ENCODE results near the gene TNNC1. TPM values are rescaled to one million over a fixed set of nuclear protein-coding genes. Genes with fewer than 3 reads are reported as not detected.

TNNC1 gene
- total RNA-seq, 1 experiment from 2014 or later: 5.6 TPM

DNA sequence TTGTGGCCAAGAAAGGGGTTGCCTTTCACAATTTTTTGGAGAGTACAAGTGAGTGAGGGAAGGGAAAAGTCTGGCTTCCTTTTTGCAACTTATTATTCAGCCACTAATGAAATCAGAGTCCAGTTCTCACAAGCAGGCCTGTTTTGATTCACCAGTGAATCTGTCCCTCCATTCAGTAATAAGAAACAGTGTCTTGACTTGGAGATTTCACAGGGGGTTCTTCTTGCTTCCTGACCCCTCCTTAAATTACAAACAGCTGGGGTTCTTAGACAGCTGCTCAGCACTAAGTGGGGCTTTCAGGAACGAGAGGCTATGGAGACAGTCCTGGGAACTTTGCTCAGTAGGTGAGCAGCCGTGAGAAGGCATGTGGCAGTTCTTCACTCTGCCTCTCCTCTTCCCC, 33.5 kb downstream of the TNNC1 start:
- WGBS (ENCODE audit: extremely low coverage, insufficient read length, low lambda C conversion rate): no CpG with 5 or more reads among the region's 2 CpGs
- Histone ChIP-seq H3K9me3 (ENCODE audit: control insufficient read depth, low read depth, low read length) (no peaks in the 10 kb centered on the region), H3K4me2 (ENCODE audit: insufficient read depth, insufficient read length, low read length) (no peak overlapping the region), H3K56ac (ENCODE audit: insufficient read length, low read depth, low read length) (no peak overlapping the region), H3K27ac (ENCODE audit: insufficient read length, low read depth, low read length) (no peak overlapping the region), H3K14ac (ENCODE audit: insufficient read depth, low read length) (no peak overlapping the region), H4K20me1 (ENCODE audit: control insufficient read depth, insufficient read depth, insufficient read length) (no peaks in the 10 kb centered on the region), H3K79me2 (ENCODE audit: insufficient read depth, low read length) (no peaks in the 10 kb centered on the region), H3K18ac (ENCODE audit: insufficient read length, low read depth, low read length) (no peak overlapping the region), H4K8ac (replicated peaks; ENCODE audit: insufficient read length, low read depth, low read length) (no peak overlapping the region), H2AK5ac (ENCODE audit: insufficient read length, low read length) (no peak overlapping the region), H3K79me1 (ENCODE audit: insufficient read depth, low read depth, low read length, poor library complexity, severe bottlenecking) (no peaks in the 10 kb centered on the region), H2AFZ (ENCODE audit: low read length) (no peak overlapping the region), H3K9ac (ENCODE audit: extremely low read depth, insufficient read length, low read length) (no peak overlapping the region), H4K91ac (ENCODE audit: insufficient read length, low read depth, low read length) (no peak overlapping the region), H2BK5ac (ENCODE audit: insufficient read length, low read length) (no peak overlapping the region), H3K23ac (ENCODE audit: insufficient read length, low read depth, low read length) (no peak overlapping the region), H3K27me3 (ENCODE audit: insufficient read depth, low read length) (no peaks in the 10 kb centered on the region), H2BK120ac (ENCODE audit: low read depth, low read length, poor library complexity, severe bottlenecking) (no peak overlapping the region), H3K23me2 (ENCODE audit: insufficient read length, low read depth, low read length, poor library complexity, severe bottlenecking) (no peaks in the 10 kb centered on the region), H3K4me1 (ENCODE audit: insufficient read depth, low read length) (peaks cover 3% of the 10 kb centered on the region; the same call in 1 of the 2 replicates), H2BK15ac (ENCODE audit: low read depth, low read length) (no peak overlapping the region), H2BK20ac (ENCODE audit: low read depth, low read length, poor library complexity, severe bottlenecking) (no peak overlapping the region), H2BK12ac (ENCODE audit: insufficient read length, low read depth, low read length) (no peak overlapping the region), H4K5ac (ENCODE audit: insufficient read length, low read depth, low read length) (no peak overlapping the region), H3K4ac (ENCODE audit: low read depth, low read length) (no peak overlapping the region), H3T11ph (ENCODE audit: low read length) (no peak overlapping the region)
- H3K4me1 Mint-ChIP-seq: peaks cover 15 to 16% of the 10 kb centered on the region in 2 experiments
- DNase-seq: no peak
- H3K27ac Mint-ChIP-seq: no peak overlapping the region
- H3K27me3 Mint-ChIP-seq (ENCODE audit: low read depth): no peaks in the 10 kb centered on the region
- H3K9me3 Mint-ChIP-seq: no peaks in the 10 kb centered on the region
- no peaks in the 10 kb centered on the region; a peak in 1 of 7 replicates for H3K36me3 Mint-ChIP-seq (ENCODE audit: insufficient read depth in 1 of 3, low read depth in 3 of 3)
- TF ChIP-seq CTCF (conservative IDR thresholded peaks at IDR 0.05): no peak
- H3K4me3 Mint-ChIP-seq: no peak overlapping the region
